Breast epithelium (tissue), 4 donors: ENCODE results near the gene PLCG2. TPM values are rescaled to one million over a fixed set of nuclear protein-coding genes. Genes with fewer than 3 reads are reported as not detected.
"Not testable (repeated sequence)": the region's sequence is repeated elsewhere in the genome, so short reads cannot be mapped to it uniquely, and the experiment has no call there.

ENCODE experiments used
- DNase-seq, 2 donors: peaks; one replicate each; pipeline ENCODE4 v3.0.0-alpha.2; 2019; ENCODE audit warnings: low spot score in 2 of 2
- H3K27ac ChIP-seq, 2 donors: fragments of 200-600 bp; sonication (generic) in 1 of 2; one replicate each; pipeline ENCODE4 v1.5.1; 2016 to 2019; ENCODE audit warnings: mild to moderate bottlenecking in 1 of 2
- H3K27me3 ChIP-seq, 2 donors: fragments of 200-600 bp; sonication (generic) in 1 of 2; one replicate each; pipeline versions ENCODE4 v1.5.1 to v1.6.0; 2017 to 2019; ENCODE audit warnings: control low read depth in 1 of 2, mild to moderate bottlenecking in 1 of 2
- H3K36me3 ChIP-seq: fragments of 200-600 bp; one replicate; pipeline ENCODE4 v1.5.1; 2019
- H3K4me1 ChIP-seq, 2 donors: fragments of 200-600 bp; sonication (generic); one replicate each; pipeline ENCODE4 v1.5.1; 2016 to 2019; ENCODE audit warnings: control low read depth in 1 of 2
- H3K4me3 ChIP-seq, 3 donors: fragments of 200-600 bp; sonication (generic); 1 replicate in 2 of 3; 2 replicates in 1 of 3; pipeline ENCODE4 v1.5.1; 2016 to 2019; ENCODE audit warnings: mild to moderate bottlenecking in 3 of 3, moderate library complexity in 2 of 3
- H3K9me3 ChIP-seq, 2 donors: fragments of 200-600 bp; sonication (generic) in 1 of 2; one replicate each; pipeline ENCODE4 v1.5.1; 2016 to 2019; ENCODE audit warnings: control low read depth in 1 of 2
- POLR2A ChIP-seq: fragments of 450-650 bp; IDR thresholded peaks from one replicate; pipeline ENCODE4 v1.6.1; 2016; ENCODE audit warnings: antibody characterized with exemption, mild to moderate bottlenecking, moderate library complexity
- POLR2AphosphoS5 ChIP-seq, 3 donors: sonication (generic); formaldehyde crosslinking; IDR thresholded peaks; one replicate each; pipeline ENCODE4 v1.6.1; 2017; ENCODE audit warnings: antibody characterized with exemption in 3 of 3
- intact Hi-C: fragments of 100-400 bp; cut with DNase I; formaldehyde crosslinking; loops from one replicate; pipeline ENCODE4 v1.15.1; 2023; ENCODE audit warnings: low total_unique reads
- total RNA-seq, 3 donors: library from RNA; depleted of rRNA; stranded (reverse); fragments of >200 nt; gene quantifications; one replicate each; pipeline ENCODE4 v1.1.0, GENCODE V29; 2016
- TF ChIP-seq, protein P1 (sequence below), 3 donors: fragments of 450-650 bp; IDR thresholded peaks; one replicate each; pipeline ENCODE4 v1.5.1; 2016 to 2017; ENCODE audit warnings: antibody characterized with exemption in 3 of 3, mild to moderate bottlenecking in 3 of 3, moderate library complexity in 3 of 3

Gene PLCG2
- total RNA-seq, 3 donors from 2014 or later: 14.6 to 24.6 (median 24.3) TPM

- no peaks in the 10 kb centered on the region for H3K27me3 ChIP-seq
- H3K36me3 ChIP-seq: no peaks in the 10 kb centered on the region
- no peaks in the 10 kb centered on the region for H3K4me1 ChIP-seq
- intact Hi-C loops: no loop called here
- TF ChIP-seq POLR2A (no peak), POLR2AphosphoS5 (IDR thresholded peaks at IDR 0.05) (no peak)
- TF ChIP-seq, protein P1, sequence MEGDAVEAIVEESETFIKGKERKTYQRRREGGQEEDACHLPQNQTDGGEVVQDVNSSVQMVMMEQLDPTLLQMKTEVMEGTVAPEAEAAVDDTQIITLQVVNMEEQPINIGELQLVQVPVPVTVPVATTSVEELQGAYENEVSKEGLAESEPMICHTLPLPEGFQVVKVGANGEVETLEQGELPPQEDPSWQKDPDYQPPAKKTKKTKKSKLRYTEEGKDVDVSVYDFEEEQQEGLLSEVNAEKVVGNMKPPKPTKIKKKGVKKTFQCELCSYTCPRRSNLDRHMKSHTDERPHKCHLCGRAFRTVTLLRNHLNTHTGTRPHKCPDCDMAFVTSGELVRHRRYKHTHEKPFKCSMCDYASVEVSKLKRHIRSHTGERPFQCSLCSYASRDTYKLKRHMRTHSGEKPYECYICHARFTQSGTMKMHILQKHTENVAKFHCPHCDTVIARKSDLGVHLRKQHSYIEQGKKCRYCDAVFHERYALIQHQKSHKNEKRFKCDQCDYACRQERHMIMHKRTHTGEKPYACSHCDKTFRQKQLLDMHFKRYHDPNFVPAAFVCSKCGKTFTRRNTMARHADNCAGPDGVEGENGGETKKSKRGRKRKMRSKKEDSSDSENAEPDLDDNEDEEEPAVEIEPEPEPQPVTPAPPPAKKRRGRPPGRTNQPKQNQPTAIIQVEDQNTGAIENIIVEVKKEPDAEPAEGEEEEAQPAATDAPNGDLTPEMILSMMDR (IDR thresholded peaks at IDR 0.05): no peak
- DNase-seq: no peak
- no peaks in the 10 kb centered on the region for H3K9me3 ChIP-seq
- H3K4me3 ChIP-seq: no peak overlapping the region
- no peak overlapping the region for H3K27ac ChIP-seq
Observed at GRCh38 chr16:81876273-81876900, 97.3 kb downstream of the PLCG2 start.

DNA sequence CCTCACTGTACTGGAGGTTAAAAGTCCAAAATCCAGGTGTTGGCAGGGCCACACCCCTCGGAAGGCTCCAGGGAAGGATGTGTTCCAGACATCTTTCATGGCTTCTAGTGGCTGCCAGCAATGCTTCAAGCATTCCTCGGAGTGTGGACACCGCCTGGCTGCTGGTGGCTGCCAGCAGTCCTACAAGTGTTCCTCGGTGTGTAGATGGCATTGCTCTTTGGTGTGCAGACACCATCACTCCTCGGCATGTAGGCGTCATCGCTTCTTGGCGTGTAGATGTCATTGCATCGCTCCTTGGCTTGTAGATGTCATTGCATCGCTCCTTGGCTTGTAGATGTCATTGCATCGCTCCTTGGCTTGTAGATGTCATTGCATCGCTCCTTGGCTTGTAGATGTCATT, 98.4 kb downstream of the PLCG2 start:
- H3K27me3 ChIP-seq, intact Hi-C loops, H3K9me3 ChIP-seq, H3K4me1 ChIP-seq, H3K27ac ChIP-seq, H3K36me3 ChIP-seq, DNase-seq, H3K4me3 ChIP-seq: not testable (repeated sequence)

- Histone ChIP-seq H3K36me3 (no peaks in the 10 kb centered on the region), H3K9me3 (no peaks in the 10 kb centered on the region), H3K4me1 (no peaks in the 10 kb centered on the region), H3K27ac (no peak overlapping the region), H3K27me3 (no peaks in the 10 kb centered on the region), H3K4me3 (no peak overlapping the region)
- intact Hi-C loops: no loop called here
- TF ChIP-seq POLR2AphosphoS5 (IDR thresholded peaks at IDR 0.05): no peak
- no peak for TF ChIP-seq POLR2A
- TF ChIP-seq, protein P1 (IDR thresholded peaks at IDR 0.05): no peak
- no peak for DNase-seq
Observed at GRCh38 chr16:81878529-81878928, 99.4 kb downstream of the PLCG2 start.

DNA sequence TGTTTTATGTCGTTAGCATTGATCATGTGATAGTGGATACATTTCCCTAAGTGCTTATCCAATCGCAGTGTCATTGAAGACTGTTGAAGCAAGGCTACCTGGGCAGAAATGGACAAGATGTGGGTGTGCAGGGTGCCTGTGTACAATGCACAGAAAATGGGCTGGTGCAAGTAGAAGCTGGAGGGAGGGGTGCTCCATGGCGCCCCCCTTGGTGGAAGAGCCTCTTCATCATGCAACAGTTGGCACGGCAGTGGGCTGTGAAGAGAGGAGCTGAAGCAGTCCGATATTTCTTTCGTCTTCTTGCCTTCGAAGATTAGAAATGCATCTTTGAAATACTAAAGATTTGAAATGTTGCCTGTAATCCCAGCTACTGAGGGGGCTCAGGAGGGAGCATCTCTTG, 100.5 kb downstream of the PLCG2 start:
- Histone ChIP-seq H3K36me3 (no peaks in the 10 kb centered on the region), H3K27ac (no peak overlapping the region), H3K9me3 (no peaks in the 10 kb centered on the region), H3K4me1 (no peaks in the 10 kb centered on the region), H3K4me3 (no peak overlapping the region), H3K27me3 (no peaks in the 10 kb centered on the region)
- no peak for DNase-seq
- TF ChIP-seq, protein P1 (IDR thresholded peaks at IDR 0.05): no peak
- intact Hi-C loops: no loop called here

GRCh38 chr16:81880816-81881215, 101.7 kb downstream of the PLCG2 start:
- no peaks in the 10 kb centered on the region for H3K4me1 ChIP-seq
- no peaks in the 10 kb centered on the region for H3K36me3 ChIP-seq
- H3K9me3 ChIP-seq: no peaks in the 10 kb centered on the region
- no peaks in the 10 kb centered on the region for H3K27me3 ChIP-seq
- H3K4me3 ChIP-seq: no peak overlapping the region
- TF ChIP-seq POLR2A (no peak), POLR2AphosphoS5 (IDR thresholded peaks at IDR 0.05) (no peak)
- TF ChIP-seq, protein P1 (IDR thresholded peaks at IDR 0.05): no peak
- no peak for DNase-seq
- intact Hi-C loops: no loop called here
- no peak overlapping the region for H3K27ac ChIP-seq

GRCh38 chr16:81881228-81881627, 102.1 kb downstream of the PLCG2 start:
- Histone ChIP-seq H3K4me1 (no peaks in the 10 kb centered on the region), H3K4me3 (no peak overlapping the region)
- TF ChIP-seq POLR2A: no peak

More at GRCh38 chr16:81881228-81881627, 102.1 kb downstream of the PLCG2 start:
- intact Hi-C loops: no loop called here
- Histone ChIP-seq H3K9me3 (no peaks in the 10 kb centered on the region), H3K27me3 (no peaks in the 10 kb centered on the region), H3K36me3 (no peaks in the 10 kb centered on the region), H3K27ac (no peak overlapping the region)
- DNase-seq: no peak
